OCI-LY3 (cell line): Measurements from ENCODE around the gene FNIP1.
"Not testable (repeated sequence)": the region's sequence is repeated elsewhere in the genome, so short reads cannot be mapped to it uniquely, and the experiment has no call there.

Experiments used
- H2AFZ ChIP-seq: fragments of 200-600, 300-600 bp; shearing (Covaris generic); 2 replicates; pipeline ENCODE4 v1.6.0; 2014; ENCODE audit warnings: antibody characterized with exemption, low read depth, low read length
- H3K27ac ChIP-seq: fragments of 200-600, 300-600 bp; sonication (generic); 2 replicates; pipeline ENCODE4 v1.5.1; 2014; ENCODE audit warnings: mild to moderate bottlenecking, low read length, moderate library complexity, mixed read lengths
- H3K27me3 ChIP-seq: fragments of 200-600, 300-600 bp; sonication (generic); 2 replicates; pipeline ENCODE4 v1.6.1; 2014; ENCODE audit warnings: low read depth, low read length, mixed read lengths
- H3K36me3 ChIP-seq: fragments of 200-600, 300-600 bp; sonication (generic); replicated peaks from 2 replicates; pipeline ENCODE3; 2014; ENCODE audit warnings: low read depth, low read length, mixed read lengths
- H3K4me1 ChIP-seq: fragments of 300-600, 200-600 bp; sonication (generic); 2 replicates; pipeline ENCODE4 v1.6.1; 2014; ENCODE audit warnings: low read length, mixed read lengths
- H3K4me2 ChIP-seq: fragments of 200-600, 300-600 bp; sonication (generic); 2 replicates; pipeline ENCODE4 v1.6.1; 2014; ENCODE audit warnings: low read length, mixed read lengths
- H3K4me3 ChIP-seq: fragments of 300-600, 200-600 bp; sonication (generic); 2 replicates; pipeline ENCODE4 v1.5.1; 2014; ENCODE audit warnings: antibody characterized with exemption, mild to moderate bottlenecking, low read length, moderate library complexity
- H3K79me2 ChIP-seq: fragments of 300-600, 200-600 bp; shearing (Covaris generic); 2 replicates; pipeline ENCODE4 v1.6.1; 2014; ENCODE audit warnings: mild to moderate bottlenecking, low read length, mixed read lengths
- H3K9ac ChIP-seq: fragments of 300-600, 200-600 bp; shearing (Covaris generic); 2 replicates; pipeline ENCODE4 v1.6.0; 2014; ENCODE audit warnings: mild to moderate bottlenecking, low read length, moderate library complexity
- H3K9me3 ChIP-seq: fragments of 200-600, 300-600 bp; shearing (Covaris generic); 2 replicates; pipeline ENCODE4 v1.6.1; 2014; ENCODE audit warnings: low read length, mixed read lengths; ENCODE audit not compliant: insufficient read depth
- H4K20me1 ChIP-seq: fragments of 200-600, 300-600 bp; sonication (generic); 2 replicates; pipeline ENCODE4 v1.6.1; 2016; ENCODE audit warnings: low read length, mixed read lengths; ENCODE audit not compliant: insufficient read depth
- EZH2phosphoT487 ChIP-seq: fragments of 200-600 bp; shearing (Covaris generic); IDR thresholded peaks from 2 replicates; pipeline ENCODE4 v1.6.1; 2018; ENCODE audit warnings: antibody characterized with exemption, mixed run types, low read depth
- TF ChIP-seq, protein P1 (sequence below): fragments of 200-600, 300-600 bp; sonication (generic); IDR thresholded peaks from 2 replicates; pipeline ENCODE4 v1.5.1; 2014; ENCODE audit warnings: antibody characterized with exemption, low read length, low read depth

FNIP1 gene

DNA sequence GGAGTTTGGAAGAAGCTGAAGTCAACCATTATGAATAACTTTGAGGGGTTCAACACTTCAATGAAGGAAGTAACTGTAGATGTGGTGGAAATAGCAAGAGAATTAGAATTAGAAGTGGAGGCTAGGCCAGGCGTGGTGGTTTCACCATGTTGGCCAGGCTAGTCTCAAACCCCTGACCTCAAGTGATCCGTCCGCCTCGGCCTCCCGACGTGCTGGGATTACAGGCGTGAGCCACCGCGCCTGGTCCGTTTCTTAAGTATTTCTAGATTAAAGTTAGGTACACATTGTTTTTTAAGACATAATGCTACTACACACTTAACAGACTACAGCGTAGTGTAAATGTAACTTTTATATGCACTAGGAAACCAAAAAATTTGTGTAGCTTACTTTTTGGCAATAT, 14.1 kb downstream of the FNIP1 start:
- Histone ChIP-seq H3K9me3 (no peaks in the 10 kb centered on the region), H3K27me3 (no peaks in the 10 kb centered on the region), H4K20me1 (peaks cover 48% of the 10 kb centered on the region), H3K4me2 (no peak overlapping the region), H3K36me3 (no peaks in the 10 kb centered on the region), H3K4me1 (no peaks in the 10 kb centered on the region), H3K79me2 (peaks cover 78% of the 10 kb centered on the region), H3K9ac (no peak overlapping the region), H3K27ac (no peak overlapping the region), H3K4me3 (no peak overlapping the region), H2AFZ (no peak overlapping the region)
- TF ChIP-seq EZH2phosphoT487, result no peak
- TF ChIP-seq, protein P1, sequence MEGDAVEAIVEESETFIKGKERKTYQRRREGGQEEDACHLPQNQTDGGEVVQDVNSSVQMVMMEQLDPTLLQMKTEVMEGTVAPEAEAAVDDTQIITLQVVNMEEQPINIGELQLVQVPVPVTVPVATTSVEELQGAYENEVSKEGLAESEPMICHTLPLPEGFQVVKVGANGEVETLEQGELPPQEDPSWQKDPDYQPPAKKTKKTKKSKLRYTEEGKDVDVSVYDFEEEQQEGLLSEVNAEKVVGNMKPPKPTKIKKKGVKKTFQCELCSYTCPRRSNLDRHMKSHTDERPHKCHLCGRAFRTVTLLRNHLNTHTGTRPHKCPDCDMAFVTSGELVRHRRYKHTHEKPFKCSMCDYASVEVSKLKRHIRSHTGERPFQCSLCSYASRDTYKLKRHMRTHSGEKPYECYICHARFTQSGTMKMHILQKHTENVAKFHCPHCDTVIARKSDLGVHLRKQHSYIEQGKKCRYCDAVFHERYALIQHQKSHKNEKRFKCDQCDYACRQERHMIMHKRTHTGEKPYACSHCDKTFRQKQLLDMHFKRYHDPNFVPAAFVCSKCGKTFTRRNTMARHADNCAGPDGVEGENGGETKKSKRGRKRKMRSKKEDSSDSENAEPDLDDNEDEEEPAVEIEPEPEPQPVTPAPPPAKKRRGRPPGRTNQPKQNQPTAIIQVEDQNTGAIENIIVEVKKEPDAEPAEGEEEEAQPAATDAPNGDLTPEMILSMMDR, result no peak

DNA sequence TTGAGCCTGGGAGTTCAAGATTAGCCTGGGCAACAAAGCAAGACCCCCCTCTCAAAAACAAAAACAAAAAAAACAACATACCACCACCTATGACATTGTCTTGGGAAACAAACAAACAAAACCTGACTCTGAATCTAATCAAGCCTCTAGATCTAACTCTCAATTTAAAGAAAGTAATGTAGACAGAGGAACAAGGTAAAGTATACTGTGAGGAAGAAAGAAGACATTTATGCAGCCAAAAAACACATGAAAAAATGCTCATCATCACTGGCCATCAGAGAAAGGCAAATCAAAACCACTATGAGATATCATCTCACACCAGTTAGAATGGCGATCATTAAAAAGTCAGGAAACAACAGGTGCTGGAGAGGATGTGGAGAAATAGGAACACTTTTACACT, 18.7 kb downstream of the FNIP1 start:
- H3K36me3 ChIP-seq, H3K9me3 ChIP-seq, H2AFZ ChIP-seq, H3K4me3 ChIP-seq, H3K9ac ChIP-seq, H3K27me3 ChIP-seq, H3K27ac ChIP-seq, H3K4me2 ChIP-seq, H3K4me1 ChIP-seq: not testable (repeated sequence)
- Histone ChIP-seq H4K20me1 (peaks cover 43% of the 10 kb centered on the region), H3K79me2 (peaks cover 74% of the 10 kb centered on the region)

DNA sequence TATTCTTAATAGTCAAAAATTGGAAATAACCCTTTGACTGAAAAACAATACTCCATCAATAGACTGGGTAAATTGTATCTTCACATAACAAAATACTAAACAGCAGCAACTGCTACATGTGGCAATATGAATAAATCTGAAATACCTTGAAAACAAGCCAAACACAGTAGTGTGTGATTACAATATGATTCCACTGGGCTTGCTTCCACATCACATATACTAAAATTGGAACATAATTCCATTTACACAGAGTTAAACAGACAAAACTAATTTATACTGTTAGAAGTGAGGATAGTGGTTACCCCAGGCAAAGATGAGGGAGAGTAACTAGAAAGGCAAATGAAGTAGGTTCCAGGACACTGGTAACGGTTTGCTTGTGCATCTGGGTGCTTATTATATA, 20.4 kb downstream of the FNIP1 start:
- Histone ChIP-seq H3K9me3 (no peaks in the 10 kb centered on the region), H3K4me1 (no peaks in the 10 kb centered on the region), H3K36me3 (no peaks in the 10 kb centered on the region), H3K4me3 (no peak overlapping the region), H3K4me2 (no peak overlapping the region), H3K79me2 (peaks cover 74% of the 10 kb centered on the region), H2AFZ (no peak overlapping the region), H3K9ac (no peak overlapping the region), H4K20me1 (peaks cover 52% of the 10 kb centered on the region), H3K27me3 (no peaks in the 10 kb centered on the region), H3K27ac (no peak overlapping the region)
- no peak for TF ChIP-seq EZH2phosphoT487
- TF ChIP-seq, protein P1, result no peak

DNA sequence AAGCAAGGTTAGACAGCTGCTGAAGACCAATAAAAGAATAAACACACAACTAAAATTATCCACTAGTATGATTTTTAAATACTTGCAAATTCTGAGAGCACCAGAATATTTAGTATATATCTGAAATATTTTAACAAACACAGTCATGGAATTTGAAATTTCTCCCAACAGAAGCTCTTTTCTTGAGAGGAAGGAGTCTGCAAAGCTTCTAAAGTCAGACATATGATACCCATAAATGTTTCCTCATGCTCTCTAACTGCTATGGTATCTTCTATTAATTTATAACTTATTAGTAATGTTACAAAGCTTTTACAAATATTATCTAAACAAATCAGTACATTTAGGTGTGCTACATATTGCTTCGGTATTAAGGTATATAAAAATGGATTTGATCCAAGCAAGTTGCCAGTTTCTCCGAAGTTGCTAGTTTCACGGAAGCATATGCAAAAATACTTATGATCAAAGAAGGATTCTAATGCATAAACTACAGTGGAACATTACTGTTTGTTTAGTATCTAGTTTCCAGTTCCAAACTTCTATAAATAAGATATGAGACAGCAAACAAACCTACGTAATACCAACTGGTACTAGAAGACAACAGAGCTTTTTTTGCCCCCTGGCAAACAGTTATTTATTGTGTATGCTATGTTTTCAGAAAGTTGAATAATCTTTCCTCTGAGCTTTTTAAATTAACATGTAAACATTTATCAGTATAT, 22.0 kb downstream of the FNIP1 start:
- H3K27ac ChIP-seq, result no peak overlapping the region
- H3K4me2 ChIP-seq, result no peak overlapping the region
- TF ChIP-seq EZH2phosphoT487, result no peak
- TF ChIP-seq, protein P1, result no peak

More for the DNA sequence above, 22.0 kb downstream of the FNIP1 start:
- Histone ChIP-seq H3K9me3 (no peaks in the 10 kb centered on the region), H3K9ac (no peak overlapping the region), H3K36me3 (no peaks in the 10 kb centered on the region), H4K20me1 (peaks cover 60% of the 10 kb centered on the region), H3K27me3 (no peaks in the 10 kb centered on the region), H3K4me3 (no peak overlapping the region), H3K79me2 (peaks cover 74% of the 10 kb centered on the region), H3K4me1 (no peaks in the 10 kb centered on the region), H2AFZ (no peak overlapping the region)
